Fibroblast of lung (primary cell): ENCODE data around the gene DVL1.

Source experiments
- CTCF ChIP-seq, 2 donors: IDR thresholded peaks in 1 of 2; conservative IDR thresholded peaks in 1 of 2; 1 replicate in 1 of 2; 2 replicates in 1 of 2; pipeline ENCODE4 v1.5.1; 2011 to 2012; ENCODE audit warnings: low read length in 2 of 2, control low read depth in 1 of 2, inconsistent platforms in 1 of 2, low read depth in 1 of 2, mild to moderate bottlenecking in 1 of 2
- EZH2 ChIP-seq: IDR thresholded peaks from 2 replicates; pipeline ENCODE4 v1.5.1; 2012; ENCODE audit warnings: low read length, control low read depth, mild to moderate bottlenecking; ENCODE audit errors: missing control alignments

GRCh38 chr1:1304331-1305299, 44.6 kb downstream of the DVL1 start:
- TF ChIP-seq CTCF (conservative IDR thresholded peaks at IDR 0.05 in 1 of 2, IDR thresholded peaks at IDR 0.05 in 1 of 2; ENCODE audit: low read depth in 1 of 2, low read length in 2 of 2) (no peak), EZH2 (no peak)
